LNCAP (cell line): ENCODE results near the gene RAD52.

Experiments used
- TF ChIP-seq, protein P1 (sequence below): fragments of 450-650 bp; IDR thresholded peaks from 2 replicates; pipeline ENCODE4 v1.5.1; 2017; ENCODE audit warnings: mild to moderate bottlenecking

Gene RAD52

DNA sequence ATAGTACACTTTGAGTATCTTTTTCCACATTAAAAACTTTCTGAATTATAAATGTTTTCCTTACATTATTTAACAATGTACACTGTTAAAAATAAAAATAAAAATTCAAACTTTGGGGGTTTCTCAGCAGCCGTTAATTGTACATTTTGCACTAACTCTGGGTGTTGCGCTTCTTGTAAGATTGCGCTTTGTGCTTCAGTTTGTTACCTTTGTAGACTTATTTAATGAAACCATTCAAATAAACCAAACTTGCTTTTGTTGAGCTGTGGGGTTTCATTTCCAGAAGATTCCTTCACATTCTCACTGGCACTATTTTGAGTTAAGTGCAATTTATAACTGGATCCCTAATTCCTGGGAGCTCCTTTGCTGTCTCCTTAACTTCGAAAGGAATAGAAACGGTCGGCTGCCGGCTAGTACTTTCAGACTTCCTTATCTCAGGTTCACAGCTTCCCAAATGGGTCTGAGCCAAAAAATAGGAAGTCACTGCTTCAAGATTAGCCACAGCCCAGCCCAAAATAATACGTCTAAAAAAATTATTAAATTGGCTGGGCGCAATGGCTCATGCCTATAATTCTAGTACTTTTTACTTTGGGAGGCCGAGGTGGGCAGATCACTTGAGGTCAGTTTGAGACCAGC, 38.2 kb downstream of the RAD52 start:
- TF ChIP-seq, protein P1, sequence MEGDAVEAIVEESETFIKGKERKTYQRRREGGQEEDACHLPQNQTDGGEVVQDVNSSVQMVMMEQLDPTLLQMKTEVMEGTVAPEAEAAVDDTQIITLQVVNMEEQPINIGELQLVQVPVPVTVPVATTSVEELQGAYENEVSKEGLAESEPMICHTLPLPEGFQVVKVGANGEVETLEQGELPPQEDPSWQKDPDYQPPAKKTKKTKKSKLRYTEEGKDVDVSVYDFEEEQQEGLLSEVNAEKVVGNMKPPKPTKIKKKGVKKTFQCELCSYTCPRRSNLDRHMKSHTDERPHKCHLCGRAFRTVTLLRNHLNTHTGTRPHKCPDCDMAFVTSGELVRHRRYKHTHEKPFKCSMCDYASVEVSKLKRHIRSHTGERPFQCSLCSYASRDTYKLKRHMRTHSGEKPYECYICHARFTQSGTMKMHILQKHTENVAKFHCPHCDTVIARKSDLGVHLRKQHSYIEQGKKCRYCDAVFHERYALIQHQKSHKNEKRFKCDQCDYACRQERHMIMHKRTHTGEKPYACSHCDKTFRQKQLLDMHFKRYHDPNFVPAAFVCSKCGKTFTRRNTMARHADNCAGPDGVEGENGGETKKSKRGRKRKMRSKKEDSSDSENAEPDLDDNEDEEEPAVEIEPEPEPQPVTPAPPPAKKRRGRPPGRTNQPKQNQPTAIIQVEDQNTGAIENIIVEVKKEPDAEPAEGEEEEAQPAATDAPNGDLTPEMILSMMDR, result no peak

DNA sequence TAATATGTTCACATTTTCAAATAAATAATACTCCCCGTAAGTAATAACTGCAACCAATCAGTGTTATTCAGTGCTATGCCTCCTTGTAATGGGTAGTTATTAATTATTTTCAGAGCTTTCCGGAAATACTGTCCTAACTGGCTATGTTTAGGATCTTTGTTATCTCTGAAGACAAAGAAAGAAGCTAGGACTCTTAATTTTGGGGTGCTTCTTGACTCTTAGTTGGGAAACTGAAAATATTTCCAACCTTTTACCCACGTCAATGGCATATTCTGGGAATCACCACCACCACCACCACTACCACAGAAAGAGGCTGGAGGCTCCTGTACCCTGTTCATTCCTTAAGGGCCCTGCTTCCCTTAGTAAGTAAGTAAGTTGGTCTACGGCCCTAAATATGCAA, 39.1 kb downstream of the RAD52 start:
- TF ChIP-seq, protein P1, result no peak

DNA sequence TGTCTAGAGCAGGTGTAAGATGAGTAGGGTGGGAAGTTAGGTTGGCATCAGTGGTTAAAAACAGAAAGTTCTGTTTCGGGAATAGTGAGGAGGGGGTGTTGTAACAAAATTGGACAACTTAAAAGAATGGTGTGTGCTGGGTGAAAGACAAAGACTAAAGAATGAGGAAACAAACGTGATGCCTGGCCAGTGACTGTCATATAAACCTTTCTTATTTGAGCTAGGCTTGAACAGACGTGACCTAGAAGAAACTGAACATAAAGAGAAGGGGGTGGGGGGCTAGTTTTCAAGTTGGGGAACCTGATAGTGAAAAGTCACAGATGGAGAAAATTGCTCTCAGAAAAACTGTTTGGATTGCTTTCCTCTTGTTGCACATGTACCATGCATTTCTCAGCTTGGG, 39.6 kb downstream of the RAD52 start:
- TF ChIP-seq, protein P1, result no peak

DNA sequence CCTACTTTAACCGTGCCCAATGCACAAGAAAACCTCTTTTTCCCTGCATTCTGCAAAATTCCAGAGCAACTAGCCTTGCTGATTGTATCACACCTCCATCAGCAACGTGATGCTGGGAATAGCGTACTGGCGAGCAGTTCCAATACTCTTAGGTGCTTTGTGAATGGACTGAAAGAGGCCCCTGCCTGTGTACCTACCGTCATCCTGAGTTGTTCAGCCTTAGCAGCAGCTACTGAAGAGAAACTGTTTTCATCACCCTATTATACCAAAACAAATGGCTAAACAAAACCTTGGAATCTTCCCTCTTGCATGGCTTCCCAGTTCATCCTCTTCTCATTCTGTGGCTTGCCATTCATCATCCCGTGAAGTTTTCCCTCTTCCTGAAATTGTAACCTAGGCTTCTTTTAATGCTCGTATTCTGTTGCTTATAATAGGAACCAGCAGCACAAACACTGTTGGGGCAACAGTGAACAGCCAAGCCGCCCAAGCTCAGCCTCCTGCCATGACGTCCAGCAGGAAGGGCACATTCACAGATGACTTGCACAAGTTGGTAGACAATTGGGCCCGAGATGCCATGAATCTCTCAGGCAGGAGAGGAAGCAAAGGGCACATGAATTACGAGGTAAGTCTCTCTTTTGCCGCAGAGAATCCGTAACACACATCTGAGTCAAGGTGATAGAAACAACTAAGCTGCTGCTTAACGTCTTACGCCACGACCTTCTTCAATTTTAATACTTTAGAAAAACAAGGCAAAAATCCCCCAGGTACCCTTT, 41.9 kb downstream of the RAD52 start:
- TF ChIP-seq, protein P1, result no peak

DNA sequence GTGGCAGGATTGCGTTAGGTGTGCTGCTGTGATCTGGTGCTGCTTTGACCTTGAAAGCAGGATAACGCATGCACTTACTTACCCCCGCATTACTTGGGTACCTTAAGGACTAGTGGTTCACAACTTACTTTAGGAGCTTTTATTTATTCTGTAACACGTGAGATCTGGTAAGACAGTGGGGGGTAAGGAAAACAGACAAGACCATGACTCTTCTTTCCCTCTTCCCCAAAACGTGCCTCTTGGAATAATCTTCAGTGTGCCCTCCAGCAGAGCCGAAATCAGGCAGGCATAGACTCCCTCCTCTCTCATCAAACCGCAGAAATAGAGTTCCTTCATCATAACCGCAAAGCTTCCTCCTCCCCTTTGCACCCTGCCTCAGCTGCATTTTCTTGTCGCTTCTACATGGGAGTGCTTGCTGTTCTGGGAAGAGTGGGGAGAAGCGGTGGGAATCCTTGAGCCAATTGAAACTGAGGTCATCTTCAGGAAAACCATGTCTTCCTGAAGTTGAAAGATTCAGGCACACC, 43.4 kb downstream of the RAD52 start:
- TF ChIP-seq, protein P1, result no peak

DNA sequence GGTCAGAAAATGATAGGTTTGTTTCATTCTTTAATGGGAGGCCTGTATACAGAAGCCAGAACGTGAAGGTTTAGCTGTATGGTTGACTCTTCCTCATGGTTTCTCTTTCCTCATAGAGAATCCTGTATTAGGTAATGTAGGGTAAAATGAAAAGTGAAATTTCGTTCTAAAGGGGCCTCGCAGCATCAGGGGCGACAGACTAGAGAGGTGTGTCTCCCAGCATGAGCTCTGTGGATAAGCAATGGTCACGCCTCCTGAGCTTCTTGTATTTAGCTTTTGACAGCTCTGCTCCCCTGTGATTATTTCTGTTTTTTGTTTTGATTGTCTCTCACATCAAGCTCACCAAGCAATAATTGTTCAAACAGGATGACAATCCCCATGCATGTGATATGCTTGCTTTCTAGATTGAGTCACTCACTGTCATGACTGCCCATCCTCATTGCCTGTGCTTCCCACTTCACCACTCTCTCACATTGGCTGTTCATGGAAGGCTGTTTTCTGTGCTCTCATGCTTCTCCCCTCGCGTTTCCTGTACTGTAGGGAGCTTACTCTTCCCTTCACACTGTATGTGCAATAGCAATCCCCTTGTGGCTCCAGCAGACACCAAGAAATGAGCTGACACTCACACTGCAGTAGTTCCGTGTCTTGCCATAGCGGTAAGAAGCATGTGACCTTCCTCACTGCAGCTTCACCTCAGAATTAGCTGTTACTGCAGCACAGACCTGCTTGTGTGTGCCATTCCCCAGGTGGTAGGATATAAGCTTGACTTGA, 44.0 kb downstream of the RAD52 start:
- TF ChIP-seq, protein P1, result no peak

DNA sequence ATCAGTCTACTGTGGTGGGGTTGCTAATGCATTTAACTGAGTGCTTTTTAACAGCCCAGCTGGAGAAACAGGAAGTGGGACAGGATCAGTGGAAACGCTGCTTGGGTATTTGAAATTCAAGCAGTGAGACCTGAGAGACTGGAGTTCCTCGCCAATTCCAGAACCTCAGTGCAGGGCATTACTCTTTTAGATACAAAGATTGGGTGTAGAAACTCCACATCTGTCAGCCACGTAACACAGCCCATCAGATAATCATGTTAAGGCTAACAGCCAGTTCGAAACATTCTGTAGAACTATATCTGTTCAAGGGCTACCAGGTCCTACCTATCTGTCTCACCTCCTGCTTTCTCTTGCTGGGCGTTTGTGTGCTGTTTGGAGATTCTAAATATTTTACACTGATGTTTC, 45.5 kb downstream of the RAD52 start:
- TF ChIP-seq, protein P1, result no peak
